Fibroblast of lung (primary cell): Measurements from ENCODE around the gene NCK2.

Experiments used
- CTCF ChIP-seq, 2 donors: IDR thresholded peaks in 1 of 2; conservative IDR thresholded peaks in 1 of 2; 1 replicate in 1 of 2; 2 replicates in 1 of 2; pipeline ENCODE4 v1.5.1; 2011 to 2012; ENCODE audit warnings: low read length in 2 of 2, control low read depth in 1 of 2, inconsistent platforms in 1 of 2, low read depth in 1 of 2, mild to moderate bottlenecking in 1 of 2
- EZH2 ChIP-seq: IDR thresholded peaks from 2 replicates; pipeline ENCODE4 v1.5.1; 2012; ENCODE audit warnings: low read length, control low read depth, mild to moderate bottlenecking; ENCODE audit errors: missing control alignments

GRCh38 chr2:105858868-105859693 lies 114.4 kb downstream of the NCK2 start:
- TF ChIP-seq CTCF (conservative IDR thresholded peaks at IDR 0.05 in 1 of 2, IDR thresholded peaks at IDR 0.05 in 1 of 2; ENCODE audit: low read depth in 1 of 2, low read length in 2 of 2): no peak
- TF ChIP-seq EZH2: no peak
